Lower leg skin (tissue), 3 donors: ENCODE results near the gene STRBP.

Experiments
- CTCF ChIP-seq, 3 donors: fragments of 450-650 bp; IDR thresholded peaks; one replicate each; pipeline ENCODE4 v1.5.1; 2016; ENCODE audit warnings: antibody characterized with exemption in 3 of 3, mild to moderate bottlenecking in 3 of 3, moderate library complexity in 2 of 3
- POLR2A ChIP-seq, 2 donors: fragments of 450-650 bp; IDR thresholded peaks; one replicate each; pipeline ENCODE4 v1.6.1; 2016 to 2017; ENCODE audit warnings: antibody characterized with exemption in 2 of 2, mild to moderate bottlenecking in 1 of 2, moderate library complexity in 1 of 2

- TF ChIP-seq CTCF (IDR thresholded peaks at IDR 0.05), result no peak
- no peak for TF ChIP-seq POLR2A (IDR thresholded peaks at IDR 0.05)
Observed at GRCh38 chr9:123085916-123086315, 182.5 kb downstream of the STRBP start.
